GM21619 (cell line): ENCODE results near the gene BCR.
"Not testable (repeated sequence)": the region's sequence is repeated elsewhere in the genome, so short reads cannot be mapped to it uniquely, and the experiment has no call there.

ENCODE experiments used
- ATAC-seq: cut with Tn5 transposase; IDR thresholded peaks from one replicate; pipeline ENCODE4 v1.9.1; 2021; ENCODE audit not compliant: unreplicated experiment

The BCR gene

DNA sequence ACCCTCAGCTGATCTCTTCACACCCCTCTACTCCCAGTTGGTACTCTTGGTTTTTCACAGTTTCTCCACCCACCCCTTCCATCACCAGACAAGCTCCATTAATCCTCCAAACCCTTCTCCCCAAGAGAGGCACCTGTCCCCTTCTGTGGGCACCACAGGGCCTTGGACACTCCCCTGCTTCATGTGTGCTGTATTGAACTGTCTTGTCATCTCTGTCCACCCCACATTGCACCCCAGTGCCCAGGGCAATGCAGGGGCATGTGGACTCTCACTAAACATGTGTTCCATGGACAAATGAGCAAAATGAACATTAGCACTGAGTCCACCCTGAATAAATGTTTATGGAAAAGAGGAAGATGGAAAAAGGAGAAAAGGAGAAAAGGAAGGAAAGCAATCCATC is 181.4 kb downstream of the BCR start:
- ATAC-seq: no peak

DNA sequence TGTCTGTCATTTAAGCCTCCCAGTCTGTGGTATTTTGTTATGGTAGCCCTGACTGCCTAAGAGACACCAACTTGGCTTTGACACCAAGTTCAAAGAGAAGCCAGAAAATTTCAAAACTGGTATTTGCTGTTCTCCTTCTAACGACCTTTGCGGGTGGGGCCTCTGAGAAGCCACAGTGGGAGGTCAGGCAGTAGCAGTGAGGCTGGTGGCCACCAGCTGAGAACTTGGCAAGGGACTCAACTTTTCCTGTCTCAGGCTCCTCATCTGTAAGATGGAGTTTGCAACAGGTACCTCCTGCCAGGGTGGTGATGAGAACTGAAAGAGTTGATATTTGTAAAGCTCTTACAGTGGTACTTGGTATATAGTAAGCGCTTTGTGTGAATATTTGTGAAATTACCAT is 183.4 kb downstream of the BCR start:
- ATAC-seq: no peak

DNA sequence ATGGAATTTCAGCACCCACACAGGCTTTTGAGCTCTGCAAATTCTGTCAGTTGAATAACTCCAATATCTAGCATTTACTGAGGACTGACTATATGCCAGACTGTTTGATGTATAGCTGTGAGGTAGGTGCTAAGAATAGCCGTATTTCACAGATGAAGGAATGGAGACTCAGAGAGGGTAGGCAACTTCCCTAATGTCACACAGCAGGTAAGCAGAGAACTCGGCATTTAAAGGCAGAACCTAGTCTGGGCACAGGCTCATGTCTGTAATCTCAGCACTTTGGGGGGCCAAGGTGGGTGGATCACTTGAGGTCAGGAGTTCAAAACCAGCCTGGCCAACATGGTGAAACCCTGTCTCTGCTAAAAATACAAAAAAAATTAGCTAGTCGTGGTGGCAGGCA is 184.1 kb downstream of the BCR start:
- no peak for ATAC-seq

DNA sequence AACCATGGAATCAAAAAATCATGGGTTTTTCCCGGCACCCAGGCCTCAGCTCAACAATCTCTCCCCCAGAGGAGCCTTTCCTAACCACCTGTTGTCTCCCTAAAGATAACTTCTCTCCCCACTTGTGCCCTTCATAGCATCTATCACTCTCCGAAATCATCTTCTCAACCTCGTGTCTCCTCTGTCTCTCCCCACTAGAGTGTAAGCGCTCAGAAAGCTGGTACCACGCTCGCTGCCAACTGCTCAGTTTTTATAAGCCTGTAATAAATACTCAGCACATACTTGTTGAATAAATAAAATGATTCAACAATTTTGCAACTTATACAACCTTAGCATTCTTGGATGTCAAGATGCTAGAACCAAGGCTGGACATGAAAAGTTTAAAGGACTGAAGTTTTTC is 185.2 kb downstream of the BCR start:
- no peak for ATAC-seq

DNA sequence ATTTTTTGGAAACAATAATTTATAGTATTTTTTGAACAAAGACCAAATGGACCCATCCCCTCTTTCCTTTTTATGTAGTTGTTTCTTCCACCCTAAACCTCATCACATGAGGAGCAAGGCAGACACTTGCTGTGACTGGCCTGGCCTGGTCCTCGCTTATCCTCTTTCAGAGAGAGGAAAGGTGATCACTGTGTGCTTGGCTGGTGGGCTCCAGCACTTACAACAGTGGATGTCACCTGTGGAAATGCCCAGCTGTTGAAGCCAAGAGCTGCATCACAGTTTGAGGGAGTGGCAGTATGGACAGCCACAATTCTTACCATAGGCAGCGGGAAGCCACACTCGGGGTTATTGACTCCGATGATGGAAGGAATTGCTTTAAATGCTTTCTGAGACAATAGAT is 185.7 kb downstream of the BCR start:
- no peak for ATAC-seq

DNA sequence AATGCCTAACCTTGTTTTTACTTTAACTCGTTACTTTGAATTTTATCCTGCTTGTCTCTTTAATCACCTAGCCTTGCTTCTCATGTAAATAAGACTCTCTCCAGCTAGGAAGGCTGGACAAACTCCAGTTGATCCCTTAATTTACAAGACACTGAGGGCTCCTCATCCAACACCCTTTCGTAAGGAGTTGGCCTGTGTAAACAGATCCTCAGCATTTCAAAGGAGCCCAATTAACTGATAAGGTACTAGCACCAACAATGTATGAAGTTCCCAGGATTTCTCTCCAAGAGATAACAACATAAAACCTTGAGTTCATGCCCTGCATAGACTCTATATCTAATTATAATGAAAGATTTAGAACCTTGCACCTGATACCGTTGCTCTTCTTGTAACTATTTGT is 186.9 kb downstream of the BCR start:
- not testable (repeated sequence) for ATAC-seq
